ENCODE results near the gene POLR1B.

Gene POLR1B

DNA sequence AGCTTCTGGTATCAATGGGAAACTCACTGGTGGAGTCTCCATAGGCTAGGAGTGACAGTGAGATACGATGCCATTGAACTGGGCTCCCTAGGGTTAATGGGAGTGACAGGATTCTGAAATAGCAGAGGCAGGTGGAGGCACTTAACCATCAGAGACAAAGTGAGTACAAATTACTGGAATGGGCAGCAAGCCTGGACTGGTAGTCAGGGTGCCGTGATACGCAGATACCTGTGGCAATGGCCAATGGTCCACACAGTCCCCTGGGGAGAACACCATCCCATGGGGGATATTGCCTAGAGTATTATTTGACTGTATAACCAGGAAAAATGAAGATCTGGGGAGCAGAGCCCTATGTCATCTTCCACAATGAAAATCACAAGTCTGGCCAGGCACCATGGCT is 59.5 kb downstream of the POLR1B start:
- no peaks in the 10 kb centered on the region for H3K79me2 ChIP-seq (ENCODE audit: insufficient read depth, low read length)
- H3K27me3 ChIP-seq (ENCODE audit: low read length), result no peaks in the 10 kb centered on the region
- no peaks in the 10 kb centered on the region for H3K36me3 ChIP-seq (ENCODE audit: low read length)
- H3K27ac ChIP-seq (ENCODE audit: low read depth, low read length), result no peak overlapping the region
- no peak overlapping the region for H3K4me3 ChIP-seq (ENCODE audit: insufficient read depth, low read length, poor library complexity, severe bottlenecking)
- no peaks in the 10 kb centered on the region for H3F3A ChIP-seq (ENCODE audit: insufficient read depth)
- H4K20me1 ChIP-seq (ENCODE audit: low read depth, low read length), result no peaks in the 10 kb centered on the region
- H3K9me2 ChIP-seq (replicated peaks; ENCODE audit: insufficient read depth, low read length), result no peaks in the 10 kb centered on the region
- no peak overlapping the region for H3K9ac ChIP-seq (ENCODE audit: low read length)
- H3K4me2 ChIP-seq (ENCODE audit: low read depth, low read length, poor library complexity, severe bottlenecking), result no peak overlapping the region
- no peak for TF ChIP-seq EZH2phosphoT487 (conservative IDR thresholded peaks at IDR 0.05; ENCODE audit: low read length)
- TF ChIP-seq, protein P1, sequence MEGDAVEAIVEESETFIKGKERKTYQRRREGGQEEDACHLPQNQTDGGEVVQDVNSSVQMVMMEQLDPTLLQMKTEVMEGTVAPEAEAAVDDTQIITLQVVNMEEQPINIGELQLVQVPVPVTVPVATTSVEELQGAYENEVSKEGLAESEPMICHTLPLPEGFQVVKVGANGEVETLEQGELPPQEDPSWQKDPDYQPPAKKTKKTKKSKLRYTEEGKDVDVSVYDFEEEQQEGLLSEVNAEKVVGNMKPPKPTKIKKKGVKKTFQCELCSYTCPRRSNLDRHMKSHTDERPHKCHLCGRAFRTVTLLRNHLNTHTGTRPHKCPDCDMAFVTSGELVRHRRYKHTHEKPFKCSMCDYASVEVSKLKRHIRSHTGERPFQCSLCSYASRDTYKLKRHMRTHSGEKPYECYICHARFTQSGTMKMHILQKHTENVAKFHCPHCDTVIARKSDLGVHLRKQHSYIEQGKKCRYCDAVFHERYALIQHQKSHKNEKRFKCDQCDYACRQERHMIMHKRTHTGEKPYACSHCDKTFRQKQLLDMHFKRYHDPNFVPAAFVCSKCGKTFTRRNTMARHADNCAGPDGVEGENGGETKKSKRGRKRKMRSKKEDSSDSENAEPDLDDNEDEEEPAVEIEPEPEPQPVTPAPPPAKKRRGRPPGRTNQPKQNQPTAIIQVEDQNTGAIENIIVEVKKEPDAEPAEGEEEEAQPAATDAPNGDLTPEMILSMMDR (IDR thresholded peaks at IDR 0.05; ENCODE audit: insufficient read depth, low read length, poor library complexity, severe bottlenecking), result no peak
- H2AFZ ChIP-seq (ENCODE audit: low read depth, low read length, severe bottlenecking), result no peak overlapping the region
- no peaks in the 10 kb centered on the region for H3K9me3 ChIP-seq (ENCODE audit: insufficient read depth, low read length)

DNA sequence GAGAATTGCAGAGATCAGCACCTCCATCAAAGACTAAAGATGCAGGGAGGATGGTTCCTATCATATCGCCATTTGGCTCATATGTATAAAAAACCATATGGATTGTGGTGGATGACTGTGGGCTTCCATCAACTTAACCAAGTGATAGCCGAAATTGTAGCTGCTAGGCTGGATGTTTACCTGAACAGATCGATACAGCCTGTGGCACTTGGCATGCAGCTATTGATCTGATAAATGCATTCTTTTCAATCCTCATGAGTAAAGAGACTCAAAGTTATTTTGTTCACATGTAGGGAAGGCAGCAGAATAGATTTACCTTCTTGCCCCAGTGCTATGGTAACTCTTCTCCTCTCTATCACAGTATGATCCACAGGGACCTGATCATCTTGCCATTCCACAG is 60.7 kb downstream of the POLR1B start:
- Histone ChIP-seq H4K20me1 (ENCODE audit: low read depth, low read length) (no peaks in the 10 kb centered on the region), H3K9me2 (replicated peaks; ENCODE audit: insufficient read depth, low read length) (no peaks in the 10 kb centered on the region), H3K36me3 (ENCODE audit: low read length) (no peaks in the 10 kb centered on the region), H3K4me3 (ENCODE audit: insufficient read depth, low read length, poor library complexity, severe bottlenecking) (no peak overlapping the region), H3K27ac (ENCODE audit: low read depth, low read length) (no peak overlapping the region), H3K9ac (ENCODE audit: low read length) (no peak overlapping the region), H3K4me2 (ENCODE audit: low read depth, low read length, poor library complexity, severe bottlenecking) (no peak overlapping the region), H3K79me2 (ENCODE audit: insufficient read depth, low read length) (no peaks in the 10 kb centered on the region), H3K27me3 (ENCODE audit: low read length) (no peaks in the 10 kb centered on the region), H3K9me3 (ENCODE audit: insufficient read depth, low read length) (no peaks in the 10 kb centered on the region), H3F3A (ENCODE audit: insufficient read depth) (no peaks in the 10 kb centered on the region), H2AFZ (ENCODE audit: low read depth, low read length, severe bottlenecking) (no peak overlapping the region)
- no peak for TF ChIP-seq EZH2phosphoT487 (conservative IDR thresholded peaks at IDR 0.05; ENCODE audit: low read length)
- TF ChIP-seq, protein P1 (IDR thresholded peaks at IDR 0.05; ENCODE audit: insufficient read depth, low read length, poor library complexity, severe bottlenecking), result no peak

DNA sequence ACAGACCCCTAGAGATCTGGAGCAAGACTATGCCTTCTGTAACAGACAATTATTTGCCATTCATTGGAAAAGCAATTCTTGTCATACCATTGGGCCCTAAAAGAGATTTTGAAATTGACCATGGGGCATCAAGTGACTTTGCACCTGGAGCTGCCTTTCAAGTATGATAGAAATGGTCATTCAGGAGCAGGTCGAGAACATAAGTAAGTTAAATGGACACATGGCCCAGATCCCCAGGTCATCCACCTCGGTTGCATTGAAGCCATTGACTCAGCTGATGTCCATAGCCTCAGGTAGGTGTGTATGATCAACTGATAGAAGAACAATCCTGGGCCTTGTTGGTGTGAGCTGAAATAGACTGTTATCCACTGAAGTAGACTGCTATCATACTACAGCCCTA is 61.5 kb downstream of the POLR1B start:
- no peak overlapping the region for H3K9ac ChIP-seq (ENCODE audit: low read length)
- no peaks in the 10 kb centered on the region for H4K20me1 ChIP-seq (ENCODE audit: low read depth, low read length)
- TF ChIP-seq, protein P1 (IDR thresholded peaks at IDR 0.05; ENCODE audit: insufficient read depth, low read length, poor library complexity, severe bottlenecking), result no peak
- no peak for TF ChIP-seq EZH2phosphoT487 (conservative IDR thresholded peaks at IDR 0.05; ENCODE audit: low read length)
- H3K9me3 ChIP-seq (ENCODE audit: insufficient read depth, low read length), result no peaks in the 10 kb centered on the region
- H3K4me2 ChIP-seq (ENCODE audit: low read depth, low read length, poor library complexity, severe bottlenecking), result no peak overlapping the region
- H2AFZ ChIP-seq (ENCODE audit: low read depth, low read length, severe bottlenecking), result no peak overlapping the region
- no peaks in the 10 kb centered on the region for H3F3A ChIP-seq (ENCODE audit: insufficient read depth)
- no peak overlapping the region for H3K4me3 ChIP-seq (ENCODE audit: insufficient read depth, low read length, poor library complexity, severe bottlenecking)
- H3K27me3 ChIP-seq (ENCODE audit: low read length), result no peaks in the 10 kb centered on the region
- no peaks in the 10 kb centered on the region for H3K9me2 ChIP-seq (replicated peaks; ENCODE audit: insufficient read depth, low read length)
- no peaks in the 10 kb centered on the region for H3K79me2 ChIP-seq (ENCODE audit: insufficient read depth, low read length)
- no peak overlapping the region for H3K27ac ChIP-seq (ENCODE audit: low read depth, low read length)
- H3K36me3 ChIP-seq (ENCODE audit: low read length), result no peaks in the 10 kb centered on the region
